NCI-H2171 (cell line): Measurements from ENCODE around the gene CFDP1.

Experiments used
- DNase-seq: peaks from one replicate; lab custom pipeline; 2025; lab: John Stamatoyannopoulos, UW

CFDP1 gene

GRCh38 chr16:75319513-75320411 lies 113.5 kb downstream of the CFDP1 start:
- DNase-seq: no peak

GRCh38 chr16:75318737-75319136 lies 114.6 kb downstream of the CFDP1 start:
- no peak for DNase-seq

- no peak for DNase-seq
Measured at GRCh38 chr16:75317532-75317931, 115.8 kb downstream of the CFDP1 start.

GRCh38 chr16:75317101-75317522 lies 116.2 kb downstream of the CFDP1 start:
- no peak for DNase-seq

GRCh38 chr16:75315539-75316306 lies 117.6 kb downstream of the CFDP1 start:
- DNase-seq: no peak

- no peak for DNase-seq
Measured at GRCh38 chr16:75312875-75313274, 120.4 kb downstream of the CFDP1 start.

GRCh38 chr16:75311383-75311938 lies 121.8 kb downstream of the CFDP1 start:
- DNase-seq: no peak

GRCh38 chr16:75310541-75310940 lies 122.8 kb downstream of the CFDP1 start:
- DNase-seq: no peak

- DNase-seq: no peak
Measured at GRCh38 chr16:75309899-75310430, 123.3 kb downstream of the CFDP1 start.

GRCh38 chr16:75309156-75309555 lies 124.1 kb downstream of the CFDP1 start:
- no peak for DNase-seq

- DNase-seq: no peak
Measured at GRCh38 chr16:75308011-75308410, 125.3 kb downstream of the CFDP1 start.

GRCh38 chr16:75307506-75307905 lies 125.8 kb downstream of the CFDP1 start:
- DNase-seq: no peak

GRCh38 chr16:75306099-75306762 lies 127.1 kb downstream of the CFDP1 start:
- no peak for DNase-seq

- DNase-seq: peak; percentile 39
Measured at GRCh38 chr16:75305364-75306098, 127.8 kb downstream of the CFDP1 start.

- DNase-seq: no peak
Measured at GRCh38 chr16:75304521-75305363, 128.6 kb downstream of the CFDP1 start.

- DNase-seq: no peak
Measured at GRCh38 chr16:75301804-75302203, 131.5 kb downstream of the CFDP1 start.

GRCh38 chr16:75298267-75298666 lies 135.0 kb downstream of the CFDP1 start:
- DNase-seq: no peak

- no peak for DNase-seq
Measured at GRCh38 chr16:75296606-75297005, 136.7 kb downstream of the CFDP1 start.

GRCh38 chr16:75294773-75295459 lies 138.4 kb downstream of the CFDP1 start:
- DNase-seq: no peak

GRCh38 chr16:75293772-75294171 lies 139.5 kb downstream of the CFDP1 start:
- no peak for DNase-seq
